HepG2 (cell line): ENCODE results near the gene HEATR1. TPM values are rescaled to one million over a fixed set of nuclear protein-coding genes. Genes with fewer than 3 reads are reported as not detected.

Experiments used
- ARID2 ChIP-seq: sonication (generic); formaldehyde crosslinking; IDR thresholded peaks from 2 replicates; pipeline ENCODE4 v1.8.1; 2022; ENCODE audit warnings: mild to moderate bottlenecking, missing genetic modification reagents, borderline replicate concordance
- ATF7-NPFF ChIP-seq: sonication (generic); formaldehyde crosslinking; IDR thresholded peaks from 2 replicates; pipeline ENCODE4 v1.8.1; 2023; ENCODE audit warnings: mild to moderate bottlenecking, low read depth, missing genetic modification reagents, moderate library complexity
- CBX2 ChIP-seq, 2 experiments: fragments of 200-600 bp in 1 of 2; sonication (generic); formaldehyde crosslinking in 1 of 2; IDR thresholded peaks; 2 replicates each; pipeline versions ENCODE4 v1.7.0 to v1.8.1; 2018 to 2022; ENCODE audit warnings: low read depth in 2 of 2, low read length in 1 of 2, mild to moderate bottlenecking in 1 of 2, missing genetic modification reagents in 1 of 2
- CSRNP1 ChIP-seq: sonication (generic); formaldehyde crosslinking; IDR thresholded peaks from 2 replicates; pipeline ENCODE4 v1.8.1; 2023; ENCODE audit warnings: mild to moderate bottlenecking, missing genetic modification reagents
- HHEX ChIP-seq: IDR thresholded peaks from 2 replicates; pipeline ENCODE4 v1.6.1; 2016; ENCODE audit warnings: control low read depth
- HNRNPUL1 ChIP-seq: fragments of 200-400 bp; formaldehyde crosslinking; IDR thresholded peaks from 2 replicates; pipeline ENCODE4 v1.6.1; 2017; ENCODE audit warnings: low read depth, mild to moderate bottlenecking, low read length, moderate library complexity
- HOXA7 ChIP-seq: sonication (generic); formaldehyde crosslinking; IDR thresholded peaks from 2 replicates; pipeline ENCODE4 v1.8.1; 2022; ENCODE audit warnings: mild to moderate bottlenecking, missing genetic modification reagents, moderate library complexity
- KLF13 ChIP-seq: sonication (generic); formaldehyde crosslinking; IDR thresholded peaks from 2 replicates; pipeline ENCODE4 v1.4.0; 2020; ENCODE audit warnings: mild to moderate bottlenecking, missing genetic modification reagents
- MAZ ChIP-seq, 2 experiments: sonication (generic) in 1 of 2; formaldehyde crosslinking in 1 of 2; IDR thresholded peaks; 2 replicates each; pipeline versions ENCODE4 v1.5.0 to v1.6.1; 2012 to 2020; ENCODE audit warnings: low read depth in 2 of 2, mild to moderate bottlenecking in 2 of 2, borderline replicate concordance in 1 of 2, improper control_type of control experiment in 1 of 2, low read length in 1 of 2, missing genetic modification reagents in 1 of 2, moderate library complexity in 1 of 2
- MTF2 ChIP-seq: sonication (generic); formaldehyde crosslinking; IDR thresholded peaks from 2 replicates; pipeline ENCODE4 v1.5.0; 2020; ENCODE audit warnings: missing genetic modification reagents, borderline replicate concordance
- MXD3 ChIP-seq: IDR thresholded peaks from 2 replicates; pipeline ENCODE4 v1.6.1; 2016; ENCODE audit warnings: mild to moderate bottlenecking, missing biosample characterization, missing genetic modification reagents
- PHF5A ChIP-seq: IDR thresholded peaks from one replicate; pipeline ENCODE4 v1.6.1; 2018; ENCODE audit warnings: low read depth, missing genetic modification reagents; ENCODE audit not compliant: unreplicated experiment
- POLR2A ChIP-seq, 2 experiments: IDR thresholded peaks; 2 replicates each; pipeline ENCODE4 v1.6.1; 2011; ENCODE audit warnings: low read depth in 2 of 2, low read length in 2 of 2, mild to moderate bottlenecking in 1 of 2, moderate library complexity in 1 of 2; ENCODE audit not compliant: insufficient read depth in 1 of 2
- PRPF4 ChIP-seq: fragments of 200-400 bp; formaldehyde crosslinking; IDR thresholded peaks from 2 replicates; pipeline ENCODE4 v1.6.1; 2016; ENCODE audit warnings: low read length, low read depth; ENCODE audit not compliant: poor library complexity, severe bottlenecking
- SALL2 ChIP-seq: sonication (generic); formaldehyde crosslinking; IDR thresholded peaks from 2 replicates; pipeline ENCODE4 v1.8.1; 2023; ENCODE audit warnings: mild to moderate bottlenecking, missing genetic modification reagents, inconsistent platforms
- SNAI1 ChIP-seq: sonication (generic); formaldehyde crosslinking; IDR thresholded peaks from 2 replicates; pipeline ENCODE4 v1.5.0; 2020; ENCODE audit warnings: mild to moderate bottlenecking, missing genetic modification reagents, borderline replicate concordance
- SRSF9 ChIP-seq: fragments of 200-400 bp; formaldehyde crosslinking; IDR thresholded peaks from 2 replicates; pipeline ENCODE4 v1.6.1; 2018; ENCODE audit warnings: borderline replicate concordance, mild to moderate bottlenecking, low read depth, low read length; ENCODE audit not compliant: insufficient read depth, poor library complexity, severe bottlenecking
- ZNF234 ChIP-seq: sonication (generic); formaldehyde crosslinking; conservative IDR thresholded peaks from 2 replicates; pipeline ENCODE4 v1.5.1; 2020; ENCODE audit warnings: mild to moderate bottlenecking, missing genetic modification reagents
- ZNF549 ChIP-seq: sonication (generic); formaldehyde crosslinking; IDR thresholded peaks from 2 replicates; pipeline ENCODE4 v1.5.0; 2020; ENCODE audit warnings: missing genetic modification reagents
- ZNF577 ChIP-seq: sonication (generic); formaldehyde crosslinking; IDR thresholded peaks from 2 replicates; pipeline ENCODE4 v1.4.0; 2020; ENCODE audit warnings: mild to moderate bottlenecking, low read depth, missing genetic modification reagents, borderline replicate concordance
- ZNF782 ChIP-seq: sonication (generic); formaldehyde crosslinking; IDR thresholded peaks from 2 replicates; pipeline ENCODE4 v1.4.0; 2020; ENCODE audit warnings: missing genetic modification reagents, mild to moderate bottlenecking, borderline replicate concordance
- ZNF790 ChIP-seq: sonication (generic); formaldehyde crosslinking; IDR thresholded peaks from 2 replicates; pipeline ENCODE4 v1.8.0; 2022; ENCODE audit warnings: missing genetic modification reagents, mild to moderate bottlenecking, borderline replicate concordance
- ZSCAN30 ChIP-seq: sonication (generic); formaldehyde crosslinking; IDR thresholded peaks from 2 replicates; pipeline ENCODE4 v1.5.0; 2020; ENCODE audit warnings: mild to moderate bottlenecking, missing genetic modification reagents
- ZZZ3 ChIP-seq: sonication (generic); formaldehyde crosslinking; IDR thresholded peaks from 2 replicates; pipeline ENCODE4 v1.4.0; 2020; ENCODE audit warnings: missing genetic modification reagents, mild to moderate bottlenecking, borderline replicate concordance
- polyA plus RNA-seq, 8 experiments: library from polyadenylated mRNA; depleted of rRNA in 3 of 8; stranded (reverse) in 7 of 8; unstranded in 1 of 8; fragments of >200 nt; fragmentation: Illumina TruSeq in 4 of 8; extraction: Trizol in 4 of 8; gene quantifications; 2 replicates each; pipeline versions ENCODE4 v1.2.1 to v1.2.3, GENCODE V29; 2011 to 2016; ENCODE audit warnings: low read depth in 4 of 8, missing spikeins in 1 of 8, mixed read lengths in 1 of 8; ENCODE audit not compliant: insufficient read depth in 1 of 8
- total RNA-seq, 5 experiments: library from RNA; depleted of rRNA; stranded (reverse); fragments of >200 nt; fragmentation: Illumina TruSeq; extraction: Trizol; gene quantifications; 2 replicates each; pipeline ENCODE4 v1.2.3, GENCODE V29; 2016; ENCODE audit warnings: low read depth in 1 of 5
- TF ChIP-seq, protein P1 (sequence below): sonication (generic); formaldehyde crosslinking; IDR thresholded peaks from 2 replicates; pipeline ENCODE4 v1.8.0; 2022; ENCODE audit warnings: mild to moderate bottlenecking, missing genetic modification reagents, moderate library complexity
- TF ChIP-seq, protein P2 (sequence below): sonication (generic); formaldehyde crosslinking; IDR thresholded peaks from 2 replicates; pipeline ENCODE4 v1.8.0; 2022; ENCODE audit warnings: missing genetic modification reagents, mild to moderate bottlenecking, inconsistent platforms, borderline replicate concordance

The HEATR1 gene
- total and polyA plus RNA-seq, 2 of the 13 experiments (the other 11 are each of a cell fraction or from before 2014, with no cell fraction given): 10.2 to 45.8 TPM

GRCh38 chr1:236523704-236524141 is 80.6 kb downstream of the HEATR1 start, which contains the start of gene LGALS8 (continued):
- TF ChIP-seq ATF7-NPFF (CRISPR knock-in tag): no peak; the same call in 1 of the 2 replicates
- TF ChIP-seq HNRNPUL1: no peak
- TF ChIP-seq POLR2A (IDR thresholded peaks at IDR 0.05; ENCODE audit: insufficient read depth in 1 of 2, low read depth in 2 of 2, low read length in 2 of 2): peak in 1 of 2 experiments; percentile 51; a peak in 1 of 4 replicates
- TF ChIP-seq SNAI1 (CRISPR knock-in tag): peak; percentile 54; the same call in 1 of the 2 replicates
- TF ChIP-seq, protein P1, sequence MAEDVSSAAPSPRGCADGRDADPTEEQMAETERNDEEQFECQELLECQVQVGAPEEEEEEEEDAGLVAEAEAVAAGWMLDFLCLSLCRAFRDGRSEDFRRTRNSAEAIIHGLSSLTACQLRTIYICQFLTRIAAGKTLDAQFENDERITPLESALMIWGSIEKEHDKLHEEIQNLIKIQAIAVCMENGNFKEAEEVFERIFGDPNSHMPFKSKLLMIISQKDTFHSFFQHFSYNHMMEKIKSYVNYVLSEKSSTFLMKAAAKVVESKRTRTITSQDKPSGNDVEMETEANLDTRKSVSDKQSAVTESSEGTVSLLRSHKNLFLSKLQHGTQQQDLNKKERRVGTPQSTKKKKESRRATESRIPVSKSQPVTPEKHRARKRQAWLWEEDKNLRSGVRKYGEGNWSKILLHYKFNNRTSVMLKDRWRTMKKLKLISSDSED (CRISPR knock-in tag): no peak
- peak; percentile 56; the same call in 1 of the 2 replicates for TF ChIP-seq MXD3 (CRISPR knock-in tag)
- no peak for TF ChIP-seq HOXA7
- TF ChIP-seq ZSCAN30: no peak
- no peak for TF ChIP-seq SRSF9
- no peak for TF ChIP-seq PHF5A
- TF ChIP-seq CBX2 (IDR thresholded peaks at IDR 0.05; ENCODE audit: low read depth, low read length): no peak
- no peak for TF ChIP-seq CBX2 (CRISPR knock-in tag; IDR thresholded peaks at IDR 0.05; ENCODE audit: low read depth)
- TF ChIP-seq ZZZ3 (CRISPR knock-in tag): no peak
- TF ChIP-seq MTF2 (CRISPR knock-in tag): no peak
- TF ChIP-seq MAZ (IDR thresholded peaks at IDR 0.05; ENCODE audit: borderline replicate concordance, low read depth, low read length): 0 out of 2 replicates have a peak, but pooled peaks have one; percentile 11
- TF ChIP-seq MAZ (CRISPR knock-in tag; IDR thresholded peaks at IDR 0.05; ENCODE audit: low read depth): no peak
- 0 out of 2 replicates have a peak, but pooled peaks have one; percentile 58 for TF ChIP-seq SALL2 (CRISPR knock-in tag)
- TF ChIP-seq ARID2 (CRISPR knock-in tag): no peak
- no peak for TF ChIP-seq ZNF549 (CRISPR knock-in tag)
- no peak for TF ChIP-seq ZNF782 (CRISPR knock-in tag)
- peak; percentile 70; the same call in 1 of the 2 replicates for TF ChIP-seq ZNF790
- no peak for TF ChIP-seq ZNF234
- TF ChIP-seq PRPF4: no peak
- TF ChIP-seq, protein P2, sequence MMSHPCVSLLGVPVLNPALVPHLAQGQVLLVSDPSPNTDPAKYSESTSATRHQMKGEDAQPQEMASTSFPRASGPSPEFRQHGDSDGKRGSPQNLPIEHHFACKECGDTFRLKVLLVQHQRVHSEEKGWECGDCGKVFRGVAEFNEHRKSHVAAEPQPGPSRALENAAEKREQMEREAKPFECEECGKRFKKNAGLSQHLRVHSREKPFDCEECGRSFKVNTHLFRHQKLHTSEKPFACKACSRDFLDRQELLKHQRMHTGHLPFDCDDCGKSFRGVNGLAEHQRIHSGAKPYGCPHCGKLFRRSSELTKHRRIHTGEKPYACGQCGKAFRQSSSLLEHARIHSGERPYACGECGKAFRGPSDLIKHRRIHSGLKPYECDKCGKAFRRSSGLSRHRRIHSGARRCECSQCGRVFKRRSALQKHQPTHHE (CRISPR knock-in tag): no peak
- no peak for TF ChIP-seq KLF13 (CRISPR knock-in tag)
- no peak for TF ChIP-seq CSRNP1 (CRISPR knock-in tag)
- TF ChIP-seq ZNF577: no peak
- no peak for TF ChIP-seq HHEX (CRISPR knock-in tag)
